NT2/D1 (cell line): ENCODE results near the gene OSBPL3.

Experiments
- SUZ12 ChIP-seq: IDR thresholded peaks from 2 replicates; pipeline ENCODE4 v1.6.1; 2011; ENCODE audit not compliant: insufficient read length, insufficient read depth; ENCODE audit errors: extremely low read depth
- YY1 ChIP-seq: IDR thresholded peaks from 2 replicates; pipeline ENCODE4 v1.6.1; 2011; ENCODE audit not compliant: insufficient read length, insufficient read depth

- no peak for TF ChIP-seq YY1
- TF ChIP-seq SUZ12 = no peak
Observed at GRCh38 chr7:24788961-24789576, 190.9 kb downstream of the OSBPL3 start.
